LNCAP (cell line): Measurements from ENCODE around the gene CAMK2A.

Source experiments
- TF ChIP-seq, protein P1 (sequence below): fragments of 450-650 bp; IDR thresholded peaks from 2 replicates; pipeline ENCODE4 v1.5.1; 2017; ENCODE audit warnings: mild to moderate bottlenecking

CAMK2A gene

DNA sequence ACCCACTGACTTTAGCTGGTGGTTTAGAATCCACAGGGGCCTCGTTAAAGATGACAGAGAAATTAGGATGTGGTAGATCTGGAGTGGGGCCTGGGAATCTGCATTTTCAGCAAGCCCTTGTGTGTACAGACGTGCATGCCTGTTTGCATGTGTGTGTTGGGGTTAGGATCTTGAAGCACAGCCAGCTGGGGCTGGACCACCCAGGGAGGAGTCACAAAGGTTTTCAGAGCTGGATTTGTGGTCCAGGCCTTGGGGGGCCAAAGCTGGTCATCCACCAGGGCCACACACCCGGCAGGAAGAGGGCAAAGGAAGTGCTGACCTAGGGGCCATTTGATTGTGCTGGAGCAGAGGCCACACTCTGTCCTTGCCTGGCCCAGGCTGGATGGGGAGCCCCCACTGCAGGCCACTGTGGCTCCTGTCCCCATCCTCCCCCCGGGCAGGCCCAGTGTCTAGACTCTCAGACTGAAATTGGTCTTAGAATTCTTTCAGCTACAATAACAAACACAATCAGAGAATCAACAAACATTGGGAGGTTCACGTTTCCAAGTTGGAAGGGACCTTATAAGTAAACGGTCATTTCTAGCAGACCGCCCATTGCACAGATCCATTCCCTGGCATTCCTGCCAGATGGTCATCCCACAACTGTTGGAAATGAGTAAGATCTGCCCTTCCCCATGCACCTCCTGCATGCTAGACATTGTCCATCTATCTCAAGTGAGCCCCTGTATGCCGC lies 112.7 kb downstream of the CAMK2A start:
- TF ChIP-seq, protein P1, sequence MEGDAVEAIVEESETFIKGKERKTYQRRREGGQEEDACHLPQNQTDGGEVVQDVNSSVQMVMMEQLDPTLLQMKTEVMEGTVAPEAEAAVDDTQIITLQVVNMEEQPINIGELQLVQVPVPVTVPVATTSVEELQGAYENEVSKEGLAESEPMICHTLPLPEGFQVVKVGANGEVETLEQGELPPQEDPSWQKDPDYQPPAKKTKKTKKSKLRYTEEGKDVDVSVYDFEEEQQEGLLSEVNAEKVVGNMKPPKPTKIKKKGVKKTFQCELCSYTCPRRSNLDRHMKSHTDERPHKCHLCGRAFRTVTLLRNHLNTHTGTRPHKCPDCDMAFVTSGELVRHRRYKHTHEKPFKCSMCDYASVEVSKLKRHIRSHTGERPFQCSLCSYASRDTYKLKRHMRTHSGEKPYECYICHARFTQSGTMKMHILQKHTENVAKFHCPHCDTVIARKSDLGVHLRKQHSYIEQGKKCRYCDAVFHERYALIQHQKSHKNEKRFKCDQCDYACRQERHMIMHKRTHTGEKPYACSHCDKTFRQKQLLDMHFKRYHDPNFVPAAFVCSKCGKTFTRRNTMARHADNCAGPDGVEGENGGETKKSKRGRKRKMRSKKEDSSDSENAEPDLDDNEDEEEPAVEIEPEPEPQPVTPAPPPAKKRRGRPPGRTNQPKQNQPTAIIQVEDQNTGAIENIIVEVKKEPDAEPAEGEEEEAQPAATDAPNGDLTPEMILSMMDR: no peak

DNA sequence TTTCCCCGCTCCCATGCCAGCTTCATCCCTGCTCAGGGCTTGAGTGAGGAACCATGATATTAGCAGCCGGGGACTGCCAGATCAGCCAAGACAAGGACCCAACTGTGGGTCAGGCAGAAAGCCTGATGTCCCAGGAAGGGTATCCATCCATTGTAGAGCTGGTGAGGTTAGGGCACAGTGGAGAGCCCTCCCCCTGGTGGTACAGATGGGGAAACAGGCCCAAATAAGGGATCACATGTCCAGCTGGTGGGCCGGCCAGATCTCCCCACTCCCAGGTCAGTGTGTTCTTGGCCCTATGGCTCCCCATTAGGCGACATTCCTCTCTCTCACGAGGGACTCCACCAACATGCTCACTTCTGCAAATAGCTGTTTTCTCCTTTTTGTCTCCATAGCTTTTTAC lies 114.0 kb downstream of the CAMK2A start:
- TF ChIP-seq, protein P1: peak; percentile 27; the same call in 1 of the 2 replicates

DNA sequence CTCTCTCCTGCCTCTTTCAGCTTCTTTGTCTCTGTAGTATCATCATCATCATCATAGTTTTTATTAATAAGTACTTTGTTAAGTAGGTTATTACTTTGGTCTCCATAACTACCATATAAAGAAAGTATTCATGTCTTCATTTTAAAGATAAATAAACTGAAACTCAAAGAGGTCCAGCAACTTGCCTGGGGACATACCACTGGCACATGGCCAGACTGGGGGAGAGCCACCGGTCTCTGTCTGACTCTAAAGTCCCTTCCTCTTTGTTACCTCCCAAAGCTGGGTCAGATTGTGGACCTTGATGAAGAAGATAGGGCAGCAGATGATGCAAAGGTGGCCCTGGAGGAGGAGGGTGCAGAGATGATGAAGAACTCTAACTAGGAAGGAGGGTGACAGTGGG lies 114.5 kb downstream of the CAMK2A start:
- TF ChIP-seq, protein P1: no peak

DNA sequence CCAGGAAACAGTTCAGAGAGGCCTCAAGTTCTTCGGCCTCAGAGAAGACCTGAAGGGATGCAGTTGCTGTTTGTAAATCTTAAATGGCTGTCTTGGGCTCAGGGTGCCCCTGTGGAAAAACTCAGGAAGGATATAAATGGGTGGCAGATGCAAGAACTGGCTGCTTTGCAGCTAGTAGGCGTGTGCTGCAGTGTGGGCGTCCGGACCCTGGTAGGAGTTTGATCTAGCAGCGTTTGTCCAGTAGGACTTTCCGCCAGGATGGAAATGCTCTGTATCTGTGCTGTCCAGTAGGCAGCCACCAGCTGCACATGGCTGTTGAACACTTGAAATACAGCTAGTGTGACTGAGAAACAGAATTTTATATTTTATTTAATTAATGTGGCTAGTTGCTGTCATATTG lies 115.3 kb downstream of the CAMK2A start:
- TF ChIP-seq, protein P1: no peak

DNA sequence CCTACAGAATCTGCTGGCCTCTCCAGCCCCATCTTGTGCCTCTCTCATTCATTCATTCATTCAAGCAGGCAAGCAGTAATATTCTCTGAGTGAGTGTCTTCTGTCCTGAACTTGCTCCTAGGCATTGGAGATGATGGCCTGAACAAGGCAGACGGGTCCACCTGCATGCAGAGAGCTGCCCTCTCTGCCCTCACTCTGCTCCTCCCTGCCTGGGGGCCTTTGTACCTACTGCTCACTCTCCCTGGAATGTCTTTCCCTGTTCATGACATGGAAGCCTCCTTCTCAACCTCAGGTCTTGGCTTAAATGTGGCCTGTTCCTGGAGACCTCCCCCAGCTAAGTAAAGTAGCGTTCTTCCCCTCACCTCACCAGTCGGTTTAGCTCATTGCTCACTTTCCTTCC lies 116.4 kb downstream of the CAMK2A start:
- TF ChIP-seq, protein P1: no peak

DNA sequence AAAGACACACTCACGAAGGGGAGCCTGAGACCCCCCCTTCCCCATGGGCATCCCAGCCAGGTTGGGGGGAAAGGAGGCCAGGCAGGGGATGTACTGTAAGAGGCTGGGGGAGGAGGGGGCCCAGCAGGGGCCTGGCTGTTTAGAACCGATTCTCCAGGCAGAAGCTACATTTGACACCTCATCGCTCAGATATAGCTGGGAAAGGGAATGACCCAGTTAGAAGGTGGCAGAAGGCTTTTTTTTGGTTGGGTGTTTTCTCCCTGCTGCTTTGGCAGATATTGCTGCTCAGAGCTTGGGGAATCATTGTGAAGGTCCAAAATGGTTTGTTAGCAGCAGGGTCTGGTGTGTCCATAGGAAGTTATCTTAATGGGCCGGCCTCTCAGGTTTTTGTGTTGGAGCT lies 117.0 kb downstream of the CAMK2A start:
- TF ChIP-seq, protein P1: no peak

DNA sequence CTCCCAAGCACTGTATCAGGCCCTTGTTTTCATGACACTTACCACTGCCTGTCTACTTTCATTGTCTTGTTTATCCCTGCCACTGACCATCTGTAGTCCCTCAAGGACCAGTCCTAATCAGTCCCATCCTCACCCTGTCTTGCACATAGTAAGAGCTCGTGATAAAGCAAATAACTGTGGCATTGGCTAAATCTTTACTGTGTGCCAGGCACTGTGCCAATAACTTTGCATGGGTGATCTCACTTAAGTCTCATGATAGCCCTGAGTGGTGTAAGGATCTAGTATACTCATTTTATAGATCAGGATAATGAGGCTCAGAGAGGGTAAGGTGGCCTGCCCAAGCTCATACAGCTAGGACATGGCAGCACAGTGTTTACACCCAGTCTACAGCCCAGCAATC lies 117.4 kb downstream of the CAMK2A start:
- TF ChIP-seq, protein P1: no peak
